ENCODE measurements around the gene LSM3. TPM values are rescaled to one million over a fixed set of nuclear protein-coding genes. Genes with fewer than 3 reads are reported as not detected.

Gene LSM3
- polyA plus RNA-seq, 3 donors: 17.7 to 19.9 (median 19.7) TPM

DNA sequence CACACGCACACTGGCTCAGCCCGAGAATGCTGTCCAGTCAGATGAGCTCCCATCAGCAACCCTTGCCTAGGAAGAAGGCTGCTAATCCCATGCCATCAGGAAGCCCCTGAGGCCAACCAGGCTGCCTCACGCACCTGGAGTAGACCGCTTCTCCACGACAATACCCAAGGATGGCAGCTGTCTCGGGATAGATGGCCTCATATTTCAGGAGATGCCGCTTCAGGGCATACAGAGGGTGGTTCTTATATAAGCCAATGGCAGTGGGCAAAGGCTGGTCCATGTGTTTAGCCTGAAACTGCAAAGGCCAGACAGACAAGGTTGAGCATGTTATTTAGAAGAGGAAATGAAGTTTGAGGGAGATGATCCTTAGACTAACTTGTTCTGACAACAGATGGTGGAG is 22.4 kb upstream of the LSM3 start:
- DNase-seq (ENCODE audit: low read depth in 3 of 3, low spot score in 2 of 3): no peak

DNA sequence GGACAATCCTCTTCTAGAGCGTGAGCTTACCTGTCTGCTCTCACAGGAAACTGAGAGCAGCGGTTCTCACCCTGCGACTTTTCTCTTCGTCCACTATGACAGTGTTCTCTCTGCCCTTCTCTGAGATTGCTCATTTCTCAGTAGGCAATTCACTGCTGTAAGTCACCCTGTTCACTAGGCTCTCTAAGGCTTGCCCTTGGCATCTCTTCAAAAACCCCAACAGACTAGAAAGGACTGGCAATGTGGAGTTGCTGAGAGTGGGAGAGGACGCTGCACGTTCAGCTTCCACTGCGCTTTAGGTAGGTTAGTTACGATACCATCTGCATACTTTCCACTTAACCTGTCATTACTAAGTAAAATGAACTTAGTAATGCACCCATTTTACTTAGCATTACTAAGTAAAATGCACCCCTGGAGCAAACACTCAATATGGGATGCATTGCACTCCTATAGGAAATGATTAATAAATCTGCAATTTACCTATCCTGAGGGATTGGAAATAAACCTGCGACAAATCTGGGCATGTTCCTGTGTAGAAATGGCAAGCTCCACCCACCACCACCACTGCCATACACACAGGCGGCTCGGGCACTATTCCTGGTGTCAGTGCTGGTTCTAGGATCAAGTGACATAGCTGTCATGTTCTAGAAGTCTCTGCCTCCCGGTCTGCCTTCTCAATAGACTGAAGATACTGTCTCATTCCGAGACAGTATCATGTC is 21.6 kb upstream of the LSM3 start:
- DNase-seq (ENCODE audit: low read depth in 3 of 3, low spot score in 2 of 3): no peak

DNA sequence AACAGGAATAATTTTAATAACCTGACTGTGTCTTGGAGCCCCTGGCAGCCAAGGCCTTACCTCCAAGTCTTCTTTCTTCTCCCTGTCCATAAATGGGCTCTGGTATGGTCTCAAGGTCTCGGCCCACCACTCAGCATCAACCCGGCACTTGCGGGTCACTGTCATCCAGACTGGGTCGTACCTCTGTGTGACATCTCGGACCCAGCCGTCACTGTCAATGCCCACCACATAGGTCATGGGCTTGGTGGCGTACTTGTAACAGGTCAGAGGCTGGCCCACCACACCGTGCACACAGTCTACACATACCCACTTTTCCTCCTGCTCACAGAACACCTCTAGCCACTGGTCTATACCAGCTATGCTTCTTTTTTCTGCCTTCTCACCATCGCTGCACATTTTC is 20.7 kb upstream of the LSM3 start:
- no peak for DNase-seq (ENCODE audit: low read depth in 3 of 3, low spot score in 2 of 3)

DNA sequence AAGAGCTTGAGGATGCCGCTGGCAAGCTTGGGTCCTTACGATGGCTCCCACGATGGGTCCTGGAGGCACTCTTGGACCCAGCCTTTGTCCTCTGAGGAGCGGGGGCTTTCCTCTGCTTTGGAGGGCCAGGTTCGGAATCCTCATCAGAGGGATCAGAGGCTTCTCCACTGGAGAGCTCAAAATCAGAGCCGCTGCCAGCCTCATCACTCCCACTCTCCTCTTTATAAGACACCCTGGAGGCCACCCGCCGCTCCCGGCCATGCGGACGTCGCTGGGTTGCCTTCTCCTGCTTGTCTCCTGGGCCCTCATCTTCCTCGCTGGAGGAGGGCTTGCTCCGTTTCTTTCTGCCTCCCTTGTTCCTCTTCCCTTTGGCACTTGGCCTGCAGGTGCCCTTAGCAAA is 20.2 kb upstream of the LSM3 start:
- DNase-seq (ENCODE audit: low read depth in 3 of 3, low spot score in 2 of 3): no peak

DNA sequence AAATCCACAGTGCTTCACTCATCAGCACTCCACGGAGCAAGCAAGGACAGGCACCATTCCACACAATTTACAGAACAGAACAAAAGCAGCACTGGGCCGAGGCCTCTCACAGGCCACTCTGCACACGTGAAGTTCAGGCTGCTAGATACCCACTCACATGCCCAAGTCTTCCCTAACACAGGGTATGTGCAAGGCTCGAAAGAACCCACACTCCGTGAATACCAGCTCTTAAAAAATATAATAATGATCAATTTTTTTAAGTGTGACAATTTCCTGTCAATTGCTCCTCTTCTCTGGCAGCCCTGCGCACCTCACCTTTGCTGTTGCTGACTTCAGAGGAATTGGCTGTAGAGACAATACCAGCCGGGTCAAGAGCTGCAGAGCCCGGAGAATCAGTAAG is 19.2 kb upstream of the LSM3 start:
- no peak for DNase-seq (ENCODE audit: low read depth in 3 of 3, low spot score in 2 of 3)

DNA sequence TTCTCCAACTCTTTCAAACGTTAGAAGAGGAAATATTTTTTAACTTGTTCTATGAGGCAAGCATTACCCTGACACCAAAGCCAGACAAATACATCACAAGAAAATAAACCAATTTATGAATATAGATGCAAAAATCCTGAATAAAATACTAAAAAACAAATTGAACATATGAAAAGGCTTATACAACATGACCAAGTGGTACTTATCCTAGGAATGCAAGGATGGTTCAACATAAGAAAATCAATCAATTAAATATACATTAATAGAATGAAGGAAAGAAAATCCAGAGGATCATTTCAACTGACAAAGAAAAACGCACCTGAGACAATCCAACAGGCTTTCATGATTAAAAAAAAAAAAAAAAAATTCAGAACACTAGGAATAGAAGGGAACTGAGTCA is 17.3 kb upstream of the LSM3 start:
- no peak for DNase-seq (ENCODE audit: low read depth in 3 of 3, low spot score in 2 of 3)

DNA sequence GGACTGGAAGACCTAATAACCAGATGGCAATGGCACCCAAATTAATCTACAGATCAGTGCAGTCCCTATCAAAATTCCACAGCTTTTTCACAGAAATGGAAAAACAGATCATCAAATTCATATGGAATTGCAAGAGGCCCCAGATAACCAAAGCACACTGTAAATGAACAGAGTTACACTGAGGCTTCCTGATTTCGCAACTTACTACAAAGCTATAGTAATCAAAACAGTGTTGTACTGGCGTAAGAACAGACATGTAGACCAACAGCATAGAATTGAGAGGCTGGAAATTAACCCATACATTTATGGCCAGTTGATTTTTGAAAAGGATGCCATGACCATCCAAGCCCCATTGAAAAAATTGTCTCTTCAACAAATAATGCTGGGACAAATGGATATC is 16.4 kb upstream of the LSM3 start:
- no peak for DNase-seq (ENCODE audit: low read depth in 3 of 3, low spot score in 2 of 3)

DNA sequence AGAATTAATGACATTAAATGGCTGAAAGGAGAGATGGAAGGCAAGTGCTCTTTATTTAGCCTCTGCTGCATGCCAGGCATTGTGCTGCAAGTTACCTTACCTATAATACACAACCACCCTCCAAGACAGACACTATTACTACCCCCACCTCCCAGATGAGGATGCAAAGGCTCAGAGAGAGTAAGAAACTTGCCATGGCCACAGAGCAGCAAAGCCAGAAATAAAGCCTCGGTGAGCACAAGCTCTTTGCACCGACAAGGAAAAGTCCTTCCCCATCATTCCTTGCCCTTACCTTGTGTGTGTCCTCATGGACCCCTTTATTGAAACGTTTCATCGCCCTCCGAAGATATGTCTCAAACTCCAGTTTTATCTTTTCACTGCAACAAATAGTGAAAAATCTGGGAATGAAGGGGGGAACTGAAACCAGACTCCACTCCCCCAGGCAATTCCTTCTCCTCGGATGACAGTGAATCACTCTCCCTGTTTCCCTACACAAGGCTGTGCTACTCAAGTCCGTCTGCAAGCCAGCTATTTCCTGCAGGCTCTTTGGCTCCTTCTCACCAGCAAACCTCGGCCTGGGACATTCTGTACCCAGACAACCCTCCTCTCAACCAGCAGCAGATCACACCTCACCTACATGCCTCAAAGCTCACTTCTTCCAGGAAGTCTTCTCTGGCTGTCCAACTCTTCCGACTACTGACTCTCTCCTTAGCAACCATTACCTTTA is 11.6 kb upstream of the LSM3 start:
- no peak for DNase-seq (ENCODE audit: low read depth in 3 of 3, low spot score in 2 of 3)

DNA sequence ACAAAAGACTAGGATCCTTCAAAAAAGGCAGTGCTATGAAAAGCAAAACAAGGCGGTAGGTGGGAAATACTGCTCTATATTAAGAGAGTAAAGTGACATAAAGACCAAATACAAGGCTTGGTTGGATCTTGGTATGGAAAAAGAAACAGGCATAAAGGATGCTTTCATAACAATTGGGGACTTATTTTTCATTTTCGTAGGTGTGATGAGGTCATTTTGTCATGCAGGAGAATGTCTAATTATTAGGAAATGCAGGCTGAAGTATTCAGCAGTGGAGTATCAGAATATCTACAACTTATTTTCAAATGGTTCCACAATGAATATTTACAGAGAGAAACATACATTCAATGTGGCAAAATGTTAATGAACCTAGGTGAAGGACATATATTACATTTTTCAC is 9.2 kb upstream of the LSM3 start:
- DNase-seq (ENCODE audit: low read depth in 3 of 3, low spot score in 2 of 3): no peak

DNA sequence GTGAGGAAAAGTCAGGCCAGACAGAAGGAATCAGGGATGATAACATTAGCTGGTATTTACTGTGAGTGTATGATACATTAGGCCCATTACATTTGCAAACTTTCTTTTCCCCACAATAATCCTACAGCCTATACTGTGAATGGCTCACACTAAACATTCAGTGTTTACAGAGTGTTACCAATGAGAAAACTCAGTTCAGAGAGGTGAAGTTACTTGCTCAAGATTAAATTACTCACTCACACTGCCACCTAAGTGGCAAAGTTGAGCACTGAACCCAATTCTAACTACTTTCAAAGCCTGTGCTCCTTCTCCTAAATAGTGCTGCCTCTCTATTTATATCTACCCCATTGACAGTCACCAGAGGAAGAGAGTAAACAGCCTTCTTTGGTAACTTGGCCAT is 8.7 kb upstream of the LSM3 start:
- DNase-seq (ENCODE audit: low read depth in 3 of 3, low spot score in 2 of 3): no peak

DNA sequence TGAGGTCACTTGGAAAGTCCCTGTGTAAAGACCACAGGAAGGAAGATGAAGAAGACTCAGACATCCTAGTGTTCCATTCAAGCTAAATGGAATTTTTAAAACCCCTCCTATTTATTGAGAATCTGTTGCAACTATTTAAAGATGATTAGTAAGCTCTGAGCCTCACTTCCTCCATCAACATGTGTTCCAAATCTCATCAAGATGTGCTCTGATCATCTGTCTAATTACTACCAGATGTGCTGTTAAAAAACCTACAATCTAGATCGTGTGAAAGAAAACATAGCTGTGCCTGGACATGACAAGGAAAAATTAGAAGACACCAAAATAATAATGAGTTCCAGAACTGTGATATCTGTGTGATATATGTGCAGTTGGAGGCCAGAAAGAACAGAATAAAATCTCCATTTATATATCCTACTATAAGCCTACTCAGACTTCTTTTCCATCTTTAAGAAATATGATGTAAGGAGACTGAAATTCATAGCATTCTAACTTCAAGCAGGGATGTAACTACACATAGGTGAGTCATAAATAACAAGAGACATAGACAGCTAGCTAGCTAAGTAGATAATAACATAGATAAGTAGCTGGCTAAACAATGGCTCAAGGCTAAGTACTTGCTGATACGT is 8.0 kb upstream of the LSM3 start:
- no peak for DNase-seq (ENCODE audit: low read depth in 3 of 3, low spot score in 2 of 3)

DNA sequence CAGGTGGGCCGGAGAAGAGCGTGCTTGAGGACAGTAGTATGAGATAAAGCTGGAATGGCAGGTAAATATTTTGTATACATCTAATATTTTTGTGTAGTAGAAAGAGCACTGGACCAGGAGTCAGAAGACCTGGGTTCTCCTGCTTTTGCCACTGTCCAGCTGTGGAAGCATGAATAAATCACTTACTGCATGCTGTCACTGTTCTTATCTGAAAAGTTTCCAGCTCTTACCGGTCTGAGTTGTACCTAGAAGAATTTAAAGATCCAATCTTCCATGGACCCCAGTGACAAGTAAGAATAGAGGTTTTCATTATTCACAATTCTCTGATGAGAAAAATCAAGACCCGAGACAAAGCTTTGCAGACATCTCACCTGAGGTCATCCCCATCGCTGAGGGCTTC is 6.1 kb upstream of the LSM3 start:
- no peak for DNase-seq (ENCODE audit: low read depth in 3 of 3, low spot score in 2 of 3)

DNA sequence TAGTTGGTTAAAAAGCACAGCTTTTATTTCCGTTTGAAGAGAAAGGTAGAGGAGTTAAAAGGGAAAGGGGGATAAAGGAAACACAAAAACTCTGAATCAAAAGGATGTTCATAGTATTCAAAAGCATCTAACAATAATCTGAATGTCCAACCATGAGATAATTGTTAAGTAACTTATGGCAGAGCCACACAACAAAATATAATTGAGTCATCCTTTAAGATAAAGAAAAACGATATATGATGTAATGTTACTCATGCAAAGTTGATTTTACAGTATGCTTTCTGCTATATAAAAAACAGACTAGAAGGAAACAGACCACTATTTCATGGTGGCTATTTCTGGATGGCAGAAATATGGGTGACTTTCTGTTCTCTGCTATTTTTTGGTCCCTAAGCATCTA is 4.1 kb upstream of the LSM3 start:
- no peak for DNase-seq (ENCODE audit: low read depth in 3 of 3, low spot score in 2 of 3)

DNA sequence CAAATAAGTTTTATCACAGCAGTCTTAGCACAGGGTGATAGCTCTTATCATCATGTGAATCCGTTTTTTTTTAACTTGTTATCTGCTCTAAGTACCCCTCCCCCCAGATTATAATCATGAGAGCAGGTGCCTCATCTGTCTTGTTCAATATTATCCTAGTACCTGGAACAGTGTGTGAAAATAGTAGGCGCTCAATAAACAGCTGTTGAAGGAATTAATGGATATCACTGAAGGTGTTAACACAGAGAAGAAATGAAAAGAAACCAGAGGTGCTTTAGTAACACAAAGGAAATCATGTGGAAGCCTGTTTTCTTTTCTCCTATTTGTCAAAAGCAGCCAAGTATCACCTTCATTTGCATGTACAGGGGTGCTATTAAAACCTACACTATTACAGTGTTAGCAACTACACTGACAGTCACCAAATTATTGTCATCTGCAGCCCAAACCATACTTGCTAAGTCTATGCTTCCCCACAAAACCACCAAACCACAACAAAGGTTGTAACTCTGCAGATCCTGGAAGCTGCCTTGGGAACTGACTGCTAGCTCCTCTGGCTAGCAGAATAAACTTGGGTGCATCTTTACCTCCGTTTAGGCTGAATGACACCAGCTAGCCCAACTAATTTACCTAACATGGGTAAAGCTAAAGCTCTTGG is 3.1 kb upstream of the LSM3 start:
- DNase-seq (ENCODE audit: low read depth in 3 of 3, low spot score in 2 of 3): no peak

DNA sequence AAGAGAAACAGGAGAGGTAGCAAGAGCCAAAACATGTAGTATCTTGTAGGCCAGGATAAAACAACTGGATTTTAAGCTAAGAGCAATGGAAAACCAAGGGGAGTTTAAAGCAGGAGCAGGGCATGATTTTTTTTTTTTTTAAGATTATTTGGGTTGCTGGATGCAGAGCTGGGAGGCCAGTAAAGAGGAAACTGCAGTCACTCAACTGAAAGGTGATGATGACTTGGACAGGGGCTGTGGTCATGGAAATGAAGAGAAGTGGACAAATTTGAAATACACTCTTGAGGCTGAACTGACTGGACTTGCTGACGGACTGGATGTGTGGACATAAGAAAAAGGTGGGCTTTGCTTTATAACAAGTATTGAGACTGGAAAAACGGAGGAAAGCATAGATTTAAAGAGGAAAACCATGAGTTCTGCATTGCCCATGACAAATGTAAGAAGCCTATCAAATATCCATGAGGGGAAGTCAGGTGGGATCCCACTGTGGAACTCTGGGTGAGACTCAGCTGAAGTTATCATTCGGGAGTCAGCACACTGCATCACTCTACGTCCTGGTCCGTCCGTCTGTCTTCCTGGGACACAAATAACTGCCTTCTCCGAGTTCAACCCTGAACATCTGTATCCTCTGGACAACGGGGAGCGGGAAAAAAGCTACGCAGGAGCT is 904 bp upstream of the LSM3 start:
- DNase-seq (ENCODE audit: low read depth in 3 of 3, low spot score in 2 of 3): peak in 2 of 3 donors; percentile 6 to 23

DNA sequence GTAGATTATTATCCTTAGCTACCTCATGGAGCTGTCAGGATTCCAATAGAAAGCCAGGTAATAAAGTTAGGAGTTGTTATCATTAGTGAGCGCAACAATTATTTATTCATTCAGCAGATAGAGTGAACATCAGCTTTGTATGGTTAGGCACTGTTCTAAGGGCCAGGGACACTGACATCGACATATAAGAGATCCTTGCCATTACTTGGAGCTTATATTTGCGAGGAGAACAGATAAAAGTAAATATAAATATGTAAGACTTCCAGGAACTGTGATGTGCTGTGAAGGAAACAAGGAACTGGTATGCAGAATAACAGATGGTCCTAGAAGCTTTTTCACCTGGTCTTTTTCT is 473 bp downstream of the LSM3 start:
- DNase-seq (ENCODE audit: low read depth in 3 of 3, low spot score in 2 of 3): no peak

DNA sequence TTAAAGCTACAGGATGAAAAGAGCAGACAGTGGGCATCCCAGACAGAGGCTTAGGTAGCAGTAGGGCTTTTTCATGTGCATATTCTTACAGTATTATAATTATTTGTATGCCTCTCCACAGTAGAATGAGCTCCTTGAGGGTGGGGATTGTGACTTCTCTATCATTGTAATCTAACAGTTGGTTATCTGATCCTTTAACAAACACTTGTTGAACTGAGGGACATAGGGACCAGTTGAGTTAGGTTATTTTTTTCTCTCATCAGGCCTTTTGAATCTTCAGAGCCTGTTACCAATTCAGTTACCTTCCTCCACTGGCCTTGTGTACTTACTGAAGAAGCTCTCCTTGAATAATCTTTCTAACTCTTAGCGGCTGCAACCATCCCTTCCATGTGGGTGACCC is 1.2 kb downstream of the LSM3 start:
- no peak for DNase-seq (ENCODE audit: low read depth in 3 of 3, low spot score in 2 of 3)

DNA sequence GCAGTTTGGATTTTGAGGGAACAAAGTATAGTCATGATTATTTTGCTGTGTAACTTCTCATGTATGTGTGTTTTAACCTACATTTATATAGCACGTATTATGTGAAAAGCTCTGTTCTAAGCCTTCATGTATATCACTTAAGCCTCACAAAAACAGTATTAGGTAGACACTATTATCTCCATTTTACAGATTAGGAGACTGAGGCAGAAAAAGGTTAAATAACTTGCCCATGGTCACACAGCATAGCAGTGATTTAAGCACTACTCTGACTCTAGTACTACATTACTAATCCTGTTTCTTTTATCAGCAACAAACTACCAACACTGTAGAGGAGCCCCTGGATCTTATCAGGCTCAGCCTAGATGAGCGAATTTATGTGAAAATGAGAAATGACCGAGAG is 2.6 kb downstream of the LSM3 start:
- no peak for DNase-seq (ENCODE audit: low read depth in 3 of 3, low spot score in 2 of 3)

DNA sequence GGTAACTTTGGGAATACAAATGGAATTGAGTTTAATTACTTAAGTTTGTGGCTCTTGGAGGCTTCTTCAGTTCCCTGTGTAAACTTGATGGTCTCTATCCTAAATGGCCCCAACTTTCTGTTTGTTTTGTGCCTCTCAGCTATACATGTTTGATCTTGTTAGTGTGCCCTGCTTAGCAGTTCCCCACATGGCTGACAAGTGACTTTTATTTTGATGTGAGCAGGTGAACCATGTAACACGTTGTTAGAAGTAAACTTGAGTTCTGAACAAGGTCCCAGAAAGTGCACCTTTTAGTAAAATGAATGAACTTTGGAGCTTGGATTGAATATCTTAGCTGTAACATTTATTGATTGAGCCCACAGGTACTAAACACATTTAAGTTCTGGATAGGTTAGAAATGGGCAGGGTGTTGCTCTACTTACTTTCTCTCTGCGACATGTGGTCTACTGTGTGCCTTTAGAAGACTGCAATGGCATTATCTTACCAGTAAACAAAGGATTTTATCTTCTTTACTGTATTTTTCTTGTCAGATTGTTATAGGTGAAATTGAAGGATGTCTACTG is 4.5 kb downstream of the LSM3 start:
- no peak for DNase-seq (ENCODE audit: low read depth in 3 of 3, low spot score in 2 of 3)

DNA sequence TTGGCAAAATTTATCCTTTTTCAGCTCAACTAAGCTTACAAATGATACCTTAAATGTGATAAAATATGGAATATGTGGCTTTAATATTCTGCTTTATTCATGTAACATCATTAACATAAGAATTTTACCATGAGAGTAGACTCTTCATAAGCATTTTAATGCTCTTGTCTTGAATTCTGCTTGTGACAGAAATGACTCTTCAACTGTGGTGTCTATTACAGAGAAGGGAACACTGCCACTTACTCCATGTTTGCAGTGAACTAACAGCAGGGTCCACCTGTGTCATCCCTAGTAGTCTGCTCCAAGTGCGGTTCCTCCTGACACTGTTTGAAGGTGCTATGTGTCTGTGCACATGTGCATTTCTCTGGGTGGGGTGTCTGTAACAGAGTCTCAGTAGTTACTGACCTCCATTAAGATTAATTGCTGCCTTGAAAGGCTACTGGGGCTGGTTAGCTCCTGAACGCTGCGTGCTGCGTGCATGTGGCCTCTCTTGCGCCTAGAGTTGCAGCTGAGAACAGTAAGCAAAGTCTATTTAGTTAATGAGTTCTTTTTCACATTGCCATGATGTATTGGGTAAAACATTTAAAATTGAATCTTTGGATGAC is 8.3 kb downstream of the LSM3 start:
- no peak for DNase-seq (ENCODE audit: low read depth in 3 of 3, low spot score in 2 of 3)
